Left hindlimb (tissue), 1 donor: Measurements from ENCODE around the gene NHLH1.
"Not testable (repeated sequence)": the region's sequence is repeated elsewhere in the genome, so short reads cannot be mapped to it uniquely, and the experiment has no call there.

Experiments
- DNase-seq: peaks from one replicate; pipeline ENCODE4 v3.0.0-alpha.2; 2018

The NHLH1 gene

GRCh38 chr1:160384812-160385211 lies 17.9 kb downstream of the NHLH1 start:
- not testable (repeated sequence) for DNase-seq

GRCh38 chr1:160388406-160388805 lies 21.5 kb downstream of the NHLH1 start:
- not testable (repeated sequence) for DNase-seq

- DNase-seq = no peak
Measured at GRCh38 chr1:160394673-160395072, 27.8 kb downstream of the NHLH1 start.

GRCh38 chr1:160397651-160398050 lies 30.8 kb downstream of the NHLH1 start:
- DNase-seq = no peak

- DNase-seq = no peak
Measured at GRCh38 chr1:160398823-160399222, 32.0 kb downstream of the NHLH1 start.

GRCh38 chr1:160399544-160400222 lies 32.8 kb downstream of the NHLH1 start:
- DNase-seq = no peak

GRCh38 chr1:160400223-160400645 lies 33.4 kb downstream of the NHLH1 start, which contains the start of gene VANGL2:
Gene VANGL2, plus strand, starts transcription at chr1:160400564. Its CDS starts 15,274 bp downstream, at chr1:160415838.
- DNase-seq = peak; percentile 89

- peak; percentile 66 for DNase-seq
Measured at GRCh38 chr1:160400646-160401486, 34.0 kb downstream of the NHLH1 start.

- no peak for DNase-seq
Measured at GRCh38 chr1:160401487-160401805, 34.6 kb downstream of the NHLH1 start.

GRCh38 chr1:160402001-160402795 lies 35.3 kb downstream of the NHLH1 start:
- no peak for DNase-seq

GRCh38 chr1:160403244-160403643 lies 36.4 kb downstream of the NHLH1 start:
- DNase-seq = no peak

- no peak for DNase-seq
Measured at GRCh38 chr1:160404094-160404493, 37.2 kb downstream of the NHLH1 start.

GRCh38 chr1:160405331-160405877 lies 38.5 kb downstream of the NHLH1 start:
- DNase-seq = no peak

GRCh38 chr1:160406131-160406968 lies 39.5 kb downstream of the NHLH1 start:
- no peak for DNase-seq

- no peak for DNase-seq
Measured at GRCh38 chr1:160407839-160408801, 41.2 kb downstream of the NHLH1 start.

GRCh38 chr1:160408864-160409263 lies 42.0 kb downstream of the NHLH1 start:
- DNase-seq = no peak

GRCh38 chr1:160409486-160409885 lies 42.6 kb downstream of the NHLH1 start:
- DNase-seq = no peak

GRCh38 chr1:160410406-160411005 lies 43.6 kb downstream of the NHLH1 start:
- peak; percentile 83 for DNase-seq

- no peak for DNase-seq
Measured at GRCh38 chr1:160411271-160412027, 44.6 kb downstream of the NHLH1 start.

GRCh38 chr1:160412028-160412362 lies 45.1 kb downstream of the NHLH1 start:
- DNase-seq = no peak
